GM19395 (cell line): ENCODE data around the gene MYOF.

Experiments used
- ATAC-seq: cut with Tn5 transposase; IDR thresholded peaks from one replicate; pipeline ENCODE4 v1.9.1; 2021; ENCODE audit warnings: mild to moderate bottlenecking, moderate library complexity; ENCODE audit not compliant: unreplicated experiment

The MYOF gene

DNA sequence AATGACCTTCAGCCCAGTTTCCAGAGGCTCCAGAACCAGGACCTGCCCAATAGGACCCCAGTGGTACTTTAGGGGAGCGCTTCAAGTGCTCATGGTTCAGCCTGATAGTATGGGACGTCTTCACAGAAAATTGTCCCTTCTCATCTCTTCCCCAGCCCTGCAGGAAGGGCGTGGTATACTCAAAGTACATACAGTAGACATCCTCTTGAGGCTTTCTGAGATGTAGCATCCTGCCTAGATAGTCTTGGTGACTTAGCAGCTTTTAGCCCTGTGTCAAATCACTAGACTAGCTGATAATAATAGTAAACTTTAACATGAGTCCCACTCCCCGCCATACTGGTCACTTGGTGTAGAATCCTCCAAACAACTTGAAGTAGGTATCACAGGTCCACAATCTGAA lies 215.3 kb downstream of the MYOF start:
- ATAC-seq = no peak

DNA sequence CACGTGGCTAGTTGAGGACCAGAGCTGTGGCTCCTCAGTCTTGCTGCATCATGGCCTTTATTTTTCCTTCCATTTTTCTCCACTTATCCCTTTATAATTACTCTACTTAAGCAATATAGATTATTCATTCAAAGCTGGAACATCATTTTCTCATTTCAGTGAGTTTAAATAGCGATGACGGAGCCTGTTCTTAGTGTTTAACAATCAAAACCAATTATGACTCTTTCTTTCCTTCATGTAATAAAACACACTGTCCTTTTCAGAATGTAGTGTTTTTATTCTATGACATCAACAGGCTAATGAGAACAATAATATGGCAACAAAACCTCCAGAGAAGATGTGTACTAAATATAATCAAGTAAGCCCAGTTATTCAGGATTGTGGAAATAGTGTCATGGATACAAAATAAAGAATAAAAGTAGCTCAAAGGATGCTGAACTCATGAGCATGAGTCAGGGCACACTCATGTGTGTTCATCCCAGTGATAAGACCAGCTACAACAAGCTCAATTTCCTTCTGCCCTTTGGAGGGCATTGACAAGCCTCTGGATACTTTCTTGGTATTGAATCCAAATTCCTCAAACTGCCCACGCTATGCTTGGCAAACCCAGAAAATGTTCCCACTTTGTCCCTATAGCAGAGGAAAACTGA lies 220.0 kb downstream of the MYOF start:
- ATAC-seq = no peak

DNA sequence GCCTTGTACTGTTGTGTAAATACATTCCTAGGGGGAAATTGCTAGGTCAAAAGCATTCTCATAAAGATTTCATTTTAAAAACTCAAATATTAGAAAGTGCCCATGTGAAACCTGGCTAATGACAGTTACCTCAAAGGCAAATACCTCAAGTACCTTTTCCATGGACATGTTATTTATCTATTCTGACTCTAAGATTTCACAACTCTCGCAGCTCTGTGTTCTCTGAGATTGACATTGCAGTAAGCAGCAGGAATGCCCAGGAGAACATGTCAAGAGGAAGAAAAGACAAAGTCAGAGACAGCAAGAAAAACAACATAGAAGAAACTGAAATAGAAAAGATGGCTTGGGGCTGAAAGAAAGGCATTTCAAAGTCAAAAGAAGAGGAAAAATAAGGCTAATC lies 221.0 kb downstream of the MYOF start:
- no peak for ATAC-seq

DNA sequence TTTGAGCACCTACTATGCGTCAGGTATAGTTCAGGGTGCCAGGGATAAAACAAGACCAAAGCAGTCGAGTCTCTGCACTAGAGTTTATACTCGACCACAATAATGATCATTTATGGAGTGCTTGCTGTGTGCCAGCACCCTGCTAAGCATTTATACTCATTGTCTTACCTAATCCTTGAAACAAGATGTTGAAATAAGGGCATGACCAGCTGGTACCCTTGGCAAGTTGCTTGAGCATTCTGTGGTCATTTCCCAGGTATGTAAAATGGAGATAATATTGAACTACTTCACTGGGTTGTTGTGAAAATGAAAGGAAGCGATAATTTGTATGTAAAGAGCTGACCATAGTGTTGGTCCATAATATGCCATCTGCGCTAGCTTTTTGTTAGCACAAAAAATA lies 223.0 kb downstream of the MYOF start:
- no peak for ATAC-seq
